HG03097 (cell line): ENCODE results near the gene S100A11.
"Not testable (repeated sequence)": the region's sequence is repeated elsewhere in the genome, so short reads cannot be mapped to it uniquely, and the experiment has no call there.

Experiments used
- ATAC-seq: cut with Tn5 transposase; IDR thresholded peaks from one replicate; pipeline ENCODE4 v1.9.1; 2021; ENCODE audit not compliant: unreplicated experiment, low FRiP score

S100A11 gene

GRCh38 chr1:152036267-152037216 is at the start of gene S100A11:
Gene S100A11 (minus strand): TSS chr1:152037004. CDS start chr1:152036915, 89 bp downstream.
- ATAC-seq: no peak

DNA sequence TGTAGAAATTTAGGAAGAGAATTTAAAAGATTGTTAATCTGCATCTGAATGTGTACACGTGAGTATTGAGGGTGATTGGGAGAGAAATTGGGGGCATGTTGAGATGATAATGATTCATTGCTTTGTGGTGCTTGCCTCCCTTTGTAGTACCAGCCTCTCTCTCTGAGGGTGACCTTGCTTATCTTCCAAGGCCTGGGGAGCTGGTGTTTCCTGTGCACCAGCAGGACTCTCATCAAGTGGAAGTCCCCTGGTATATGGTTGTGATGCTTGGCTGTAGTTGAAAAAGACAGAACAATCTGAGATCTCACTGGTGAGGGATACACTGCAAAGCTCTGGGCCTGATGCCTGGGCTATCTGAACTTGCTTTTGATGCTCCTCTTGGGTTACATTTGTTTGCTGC is 48.0 kb upstream of the S100A11 start:
- no peak for ATAC-seq

GRCh38 chr1:152081026-152081425 is 44.2 kb upstream of the S100A11 start:
- ATAC-seq: not testable (repeated sequence)

- ATAC-seq: not testable (repeated sequence)
These were observed 43.7 kb upstream of the S100A11 start for GRCh38 chr1:152080494-152080893.

DNA sequence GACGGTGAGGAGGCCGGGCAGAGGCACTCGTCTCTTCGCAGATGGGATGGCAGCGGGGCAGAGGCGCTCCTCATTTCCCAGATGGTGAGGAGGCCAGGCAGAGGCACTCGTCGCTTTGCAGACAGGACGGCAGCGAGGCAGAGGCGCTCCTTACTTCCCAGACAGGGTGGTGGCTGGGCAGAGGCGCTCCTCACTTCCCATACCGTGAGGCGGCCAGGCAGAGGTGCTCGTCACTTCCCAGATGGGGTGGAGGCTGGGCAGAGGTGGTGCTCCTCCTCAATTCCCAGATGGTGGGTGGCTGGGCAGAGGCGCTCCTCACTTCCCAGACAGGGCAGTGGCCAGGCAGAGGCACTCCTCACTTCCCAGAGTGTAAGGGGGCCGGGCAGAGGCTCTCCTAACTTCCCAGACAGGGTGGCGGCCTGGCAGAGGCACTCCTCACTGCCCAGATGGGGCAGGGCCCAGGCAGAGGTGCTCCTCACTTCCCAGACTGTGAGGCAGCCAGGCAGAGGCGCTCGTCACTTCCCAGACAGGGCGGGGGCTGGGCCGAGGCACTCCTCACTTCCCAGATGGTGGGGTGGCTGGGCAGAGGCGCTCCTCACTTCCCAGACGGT is 42.1 kb upstream of the S100A11 start:
- no peak for ATAC-seq

- ATAC-seq: no peak
These were observed 35.5 kb upstream of the S100A11 start for GRCh38 chr1:152072311-152072710.

- ATAC-seq: no peak
These were observed 34.3 kb upstream of the S100A11 start for GRCh38 chr1:152071123-152071522.

GRCh38 chr1:152067929-152068328 is 31.1 kb upstream of the S100A11 start:
- ATAC-seq: no peak

DNA sequence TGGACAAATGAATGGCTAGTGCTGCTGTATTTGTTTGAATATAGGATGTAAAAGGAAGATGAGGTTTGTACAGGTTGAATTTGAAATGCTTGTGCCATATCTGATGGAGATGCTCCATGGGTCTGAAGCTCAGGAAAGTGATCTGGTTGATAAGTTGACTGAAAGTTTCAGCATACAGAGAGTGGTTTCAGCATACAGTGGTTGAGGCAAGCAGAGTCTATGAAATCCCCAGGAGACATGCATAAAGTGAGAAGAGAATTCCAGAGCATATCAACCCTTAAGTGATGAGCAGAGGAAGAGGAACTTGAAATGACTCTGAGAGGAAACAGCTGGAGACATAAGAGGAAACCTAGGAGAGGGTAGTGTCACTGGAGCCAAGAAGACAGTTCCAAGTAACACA is 30.3 kb upstream of the S100A11 start:
- ATAC-seq: no peak

DNA sequence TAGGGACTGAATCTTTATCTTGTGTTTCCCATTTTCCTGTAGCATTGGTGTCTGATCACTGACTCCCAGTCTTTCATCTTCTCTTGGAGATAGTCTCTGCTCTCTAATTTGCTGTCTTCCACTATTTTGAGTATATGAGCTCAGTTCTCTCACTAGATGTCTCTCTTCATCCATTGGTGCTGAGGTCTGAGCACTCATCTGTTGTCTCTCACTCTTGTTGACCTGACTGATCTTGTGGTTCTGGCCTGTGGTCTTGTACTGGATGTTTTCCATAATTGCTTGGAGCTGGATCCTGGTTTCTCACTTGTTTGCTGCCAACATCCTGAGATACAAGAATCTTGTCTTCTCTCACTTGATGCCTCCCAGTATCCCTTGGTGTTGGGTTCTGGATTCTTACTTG is 25.1 kb upstream of the S100A11 start:
- no peak for ATAC-seq

DNA sequence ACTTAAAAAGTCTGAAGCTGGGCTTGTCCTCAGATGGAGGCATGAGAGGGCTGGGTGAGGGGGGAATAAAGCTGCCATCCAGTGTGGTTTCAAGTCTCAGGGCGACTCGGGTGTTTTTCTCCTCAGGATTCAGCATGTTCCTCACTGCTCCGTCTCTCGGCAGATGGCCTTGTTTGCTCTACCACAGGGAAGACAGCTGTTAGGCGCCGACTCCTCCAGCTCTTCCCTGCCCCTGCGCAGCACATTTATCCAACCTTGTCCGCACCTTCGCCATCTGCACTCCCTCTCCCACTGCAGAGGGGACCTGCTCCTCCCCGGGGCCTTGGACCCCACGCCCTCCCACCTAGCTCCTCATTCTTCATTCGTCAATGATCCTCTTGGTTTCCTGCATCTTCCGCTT is 16.6 kb upstream of the S100A11 start:
- no peak for ATAC-seq

DNA sequence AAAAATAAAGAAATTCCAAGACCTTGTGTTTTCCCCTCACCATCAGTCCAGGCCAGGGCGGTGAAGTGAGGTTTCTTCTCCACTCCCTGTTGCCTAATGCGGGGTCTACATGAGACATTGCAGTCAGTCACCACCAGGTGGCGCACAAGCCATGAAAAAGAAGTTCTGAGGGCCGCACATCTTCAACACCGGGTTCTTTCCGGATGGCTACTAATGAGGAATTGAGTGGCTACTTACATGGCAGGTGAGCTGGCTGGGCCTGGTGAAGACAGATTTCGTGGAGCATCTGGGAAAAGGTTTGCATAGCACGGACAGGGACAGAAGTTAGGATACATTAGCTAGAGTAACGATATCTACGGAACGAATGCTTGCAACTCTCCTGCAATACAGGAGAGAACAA is 15.8 kb upstream of the S100A11 start:
- ATAC-seq: peak; percentile 35

- ATAC-seq: no peak
These were observed 14.3 kb upstream of the S100A11 start for GRCh38 chr1:152050886-152051675.

DNA sequence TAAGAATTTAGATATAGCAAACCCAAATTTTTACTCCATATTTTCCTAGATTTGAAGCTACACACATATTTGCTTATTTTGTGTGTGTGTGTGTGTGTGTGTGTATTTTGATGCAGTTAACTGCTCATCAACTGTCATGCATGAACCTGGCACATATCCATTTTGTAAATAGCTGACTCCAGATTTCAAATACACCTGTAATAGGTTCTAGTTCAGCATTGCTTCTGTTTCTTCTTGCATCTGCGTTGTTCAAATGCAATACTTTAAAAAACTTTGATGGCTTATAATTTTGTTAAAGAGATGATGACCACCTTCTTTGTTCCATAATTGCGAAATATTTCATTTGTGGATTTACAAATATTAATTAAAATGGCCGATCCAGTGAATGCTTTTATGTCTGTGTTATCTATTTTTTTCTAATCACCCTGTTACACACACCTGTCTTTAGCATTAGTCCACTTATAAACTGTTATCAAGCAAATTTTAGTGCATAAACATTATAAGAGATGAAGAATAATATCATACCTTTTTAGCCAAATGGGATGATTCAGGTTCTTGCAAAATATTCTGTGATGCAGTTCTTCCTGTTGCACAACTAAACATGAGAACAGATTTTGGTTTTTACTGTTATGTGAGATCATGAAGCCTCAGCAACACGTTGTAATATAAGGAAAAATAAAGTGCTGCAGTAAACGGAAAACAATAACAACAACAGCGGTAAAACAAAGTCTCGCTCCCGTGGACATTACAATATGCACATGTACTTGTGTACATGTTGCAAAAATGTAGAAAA is 12.7 kb upstream of the S100A11 start:
- no peak for ATAC-seq

DNA sequence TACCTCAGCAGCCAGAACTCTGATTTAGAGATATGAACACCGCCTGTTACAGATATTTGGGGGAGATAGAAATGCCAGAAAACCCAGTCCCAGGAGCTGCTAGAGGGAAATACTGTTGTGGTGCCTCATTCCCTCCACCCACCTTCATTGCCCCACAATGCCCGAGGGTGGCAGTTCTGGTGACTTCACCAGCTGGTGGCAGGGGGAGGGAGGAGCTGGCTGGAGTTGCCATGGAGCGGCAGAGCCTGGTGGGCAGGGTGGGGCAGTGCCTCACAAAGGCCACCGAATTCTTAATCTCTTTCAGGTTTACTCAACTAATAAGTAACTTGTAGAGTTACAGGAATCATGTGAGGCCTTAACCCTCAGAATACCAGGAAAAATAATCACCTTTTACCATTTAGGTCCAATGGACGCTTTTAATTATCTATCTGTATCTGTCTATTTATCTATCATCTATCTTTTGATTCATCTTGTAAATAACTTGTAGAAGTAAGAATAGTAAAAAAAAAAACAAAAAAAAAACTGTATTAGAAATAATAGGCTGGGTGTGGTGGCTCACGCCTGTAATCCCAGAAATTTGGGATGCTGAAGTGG is 11.7 kb upstream of the S100A11 start:
- ATAC-seq: peak; percentile 18

- peak; percentile 95 for ATAC-seq
These were observed 11.1 kb upstream of the S100A11 start for GRCh38 chr1:152047730-152048415.

GRCh38 chr1:152047413-152047729 is 10.6 kb upstream of the S100A11 start:
- ATAC-seq: no peak

DNA sequence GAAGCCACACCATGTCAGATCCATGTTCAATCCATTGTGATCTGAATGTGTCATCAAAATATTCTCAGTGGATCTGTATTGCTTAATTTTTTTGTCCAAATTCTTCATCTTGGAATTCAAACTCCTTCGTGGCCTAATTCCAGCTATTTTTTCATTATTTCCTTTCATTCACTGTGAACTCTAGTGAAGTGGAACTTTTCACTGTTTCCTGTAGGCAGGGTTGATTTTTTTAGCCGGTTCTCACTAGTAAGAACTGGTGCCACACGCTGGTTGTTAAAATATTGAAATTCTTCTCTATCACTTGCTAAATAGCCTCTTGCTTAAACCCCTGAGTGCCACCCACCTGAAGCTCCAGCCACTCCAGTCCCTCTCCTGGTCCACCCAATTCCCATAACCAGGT is 7.6 kb upstream of the S100A11 start:
- no peak for ATAC-seq

GRCh38 chr1:152043870-152044269 is 7.1 kb upstream of the S100A11 start:
- no peak for ATAC-seq

DNA sequence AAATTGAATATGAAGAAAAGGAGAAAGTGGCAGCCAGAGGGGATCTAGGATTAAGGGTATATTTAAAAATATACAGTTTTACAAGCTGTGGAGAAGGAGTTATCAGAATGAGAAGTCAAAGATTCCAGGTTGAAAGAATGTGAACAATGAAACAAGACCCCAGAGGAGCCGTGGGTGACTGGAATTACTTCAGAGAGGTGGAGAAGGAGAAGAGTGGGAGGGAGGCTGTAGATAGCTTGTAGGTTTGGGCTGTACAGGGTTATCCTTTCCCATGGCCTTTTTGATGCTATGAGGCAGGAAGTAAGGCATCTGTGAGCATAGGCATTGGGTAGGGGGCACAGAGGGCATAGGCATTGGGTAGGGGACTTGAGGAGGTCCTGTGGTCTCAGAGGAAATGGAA is 5.2 kb upstream of the S100A11 start:
- no peak for ATAC-seq
